Activated CD8-positive, alpha-beta memory T cell treated with anti-CD3 and anti-CD28 coated beads for 1 hour (primary cell): ENCODE measurements around the gene ITIH2.
"Not testable (repeated sequence)": the region's sequence is repeated elsewhere in the genome, so short reads cannot be mapped to it uniquely, and the experiment has no call there.

ENCODE experiments used
- DNase-seq, 2 donors: peaks; one replicate each; pipeline ENCODE4 v3.0.0-alpha.2; 2020; ENCODE audit warnings: low read depth in 1 of 2; ENCODE audit errors: extremely low read depth in 1 of 2

ITIH2 gene

GRCh38 chr10:7703140-7703539 is at the start of gene ITIH2:
ITIH2 (plus strand) TSS chr10:7703316; CDS start chr10:7703435, 119 bp downstream.
- no peak for DNase-seq

GRCh38 chr10:7657079-7657478 is 46.0 kb upstream of the ITIH2 start:
- DNase-seq = not testable (repeated sequence)

GRCh38 chr10:7657552-7657951 is 45.6 kb upstream of the ITIH2 start:
- DNase-seq = no peak

- DNase-seq = no peak
Observed at GRCh38 chr10:7659560-7659959, 43.6 kb upstream of the ITIH2 start.

- DNase-seq = no peak
Observed at GRCh38 chr10:7662522-7662921, 40.6 kb upstream of the ITIH2 start.

- DNase-seq = no peak
Observed at GRCh38 chr10:7664707-7665106, 38.4 kb upstream of the ITIH2 start.

- DNase-seq = no peak
Observed at GRCh38 chr10:7665767-7666166, 37.3 kb upstream of the ITIH2 start.

GRCh38 chr10:7666253-7667023 is 36.7 kb upstream of the ITIH2 start, which contains the start of gene ITIH5:
ITIH5 (minus strand) TSS chr10:7666966; CDS start chr10:7666892, 74 bp downstream.
- no peak for DNase-seq

GRCh38 chr10:7667262-7668141 is 35.6 kb upstream of the ITIH2 start:
- DNase-seq = no peak

GRCh38 chr10:7670157-7670556 is 33.0 kb upstream of the ITIH2 start:
- DNase-seq = no peak

- no peak for DNase-seq
Observed at GRCh38 chr10:7672341-7673134, 30.6 kb upstream of the ITIH2 start.

GRCh38 chr10:7679256-7679655 is 23.9 kb upstream of the ITIH2 start:
- no peak for DNase-seq

- DNase-seq = not testable (repeated sequence)
Observed at GRCh38 chr10:7680078-7680477, 23.0 kb upstream of the ITIH2 start.

GRCh38 chr10:7686351-7687171 is 16.6 kb upstream of the ITIH2 start:
- no peak for DNase-seq

GRCh38 chr10:7687228-7687907 is 15.7 kb upstream of the ITIH2 start:
- DNase-seq = peak; percentile 34 to 45

- DNase-seq = no peak
Observed at GRCh38 chr10:7689591-7689990, 13.5 kb upstream of the ITIH2 start.

GRCh38 chr10:7690885-7691597 is 12.1 kb upstream of the ITIH2 start:
- not testable (repeated sequence) for DNase-seq

- DNase-seq = not testable (repeated sequence)
Observed at GRCh38 chr10:7692368-7692767, 10.7 kb upstream of the ITIH2 start.

GRCh38 chr10:7693194-7693593 is 9.9 kb upstream of the ITIH2 start:
- DNase-seq = not testable (repeated sequence)
